ENCODE measurements around the gene DLX1.
"Not testable (repeated sequence)": the region's sequence is repeated elsewhere in the genome, so short reads cannot be mapped to it uniquely, and the experiment has no call there.

Gene DLX1

GRCh38 chr2:172106108-172106961 lies 21.0 kb downstream of the DLX1 start:
- Histone ChIP-seq H3K27ac (no peak overlapping the region), H3K4me3 (peak overlapping the region; percentile 4 to 36 (median 24))

DNA sequence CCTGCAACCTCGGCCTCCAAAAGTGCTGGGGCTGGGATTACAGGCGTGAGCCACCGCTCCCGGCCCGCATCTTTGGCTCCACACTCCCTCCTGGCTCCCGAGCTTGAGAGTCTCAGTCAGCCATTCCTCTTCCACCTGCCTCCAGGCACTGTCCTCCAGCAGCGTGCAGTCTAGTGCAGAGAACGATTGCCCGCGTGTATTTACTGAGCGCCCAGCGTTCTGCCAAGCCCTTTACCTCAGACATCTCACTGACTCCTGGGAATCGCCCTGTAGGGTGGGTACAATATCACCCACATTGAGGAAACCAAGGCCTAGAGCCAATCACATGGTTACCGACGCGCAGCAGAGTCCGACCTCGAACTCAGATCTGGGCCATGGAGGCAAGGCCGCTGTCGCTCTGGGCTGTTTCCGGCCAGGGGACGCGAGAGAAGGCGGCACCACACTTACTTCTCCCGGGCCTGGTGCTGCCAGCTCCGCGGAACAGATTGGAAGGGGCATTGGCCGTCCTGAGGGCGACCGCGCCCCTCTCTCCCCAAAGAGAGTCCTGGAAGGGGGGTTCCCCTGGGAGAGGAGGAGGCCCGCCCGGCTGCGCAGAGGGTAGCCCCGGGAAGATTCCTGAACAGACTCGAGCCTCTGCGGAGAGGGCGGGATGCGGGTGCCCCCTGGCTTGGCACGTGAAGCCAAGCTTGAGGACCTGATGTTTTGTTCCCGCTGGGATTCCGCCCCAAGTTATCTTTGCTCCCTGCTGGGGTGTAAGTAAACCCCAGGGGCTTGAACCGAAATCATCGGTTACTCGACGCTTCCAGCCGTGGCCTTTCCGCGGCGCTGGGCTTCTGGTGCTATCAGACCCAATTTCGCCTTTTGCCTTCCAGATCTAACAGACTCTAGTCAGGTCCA lies 22.6 kb downstream of the DLX1 start:
- Histone ChIP-seq H3K27ac (no peak overlapping the region), H3K4me3 (no peak overlapping the region)

GRCh38 chr2:172108587-172108930 lies 23.3 kb downstream of the DLX1 start:
- no peak overlapping the region for H3K27ac ChIP-seq

GRCh38 chr2:172109256-172109987 lies 24.1 kb downstream of the DLX1 start:
- Histone ChIP-seq H3K27ac (peak overlapping the region in 2 of 21 experiments; percentile 36 to 37), H3K4me3 (no peak overlapping the region)

More at GRCh38 chr2:172108587-172108930, 23.3 kb downstream of the DLX1 start:
- no peak overlapping the region for H3K4me3 ChIP-seq

GRCh38 chr2:172109988-172110811 lies 24.9 kb downstream of the DLX1 start:
- H3K27ac ChIP-seq = peak overlapping the region in 2 of 21 experiments; percentile 36 to 37
- no peak overlapping the region for H3K4me3 ChIP-seq

DNA sequence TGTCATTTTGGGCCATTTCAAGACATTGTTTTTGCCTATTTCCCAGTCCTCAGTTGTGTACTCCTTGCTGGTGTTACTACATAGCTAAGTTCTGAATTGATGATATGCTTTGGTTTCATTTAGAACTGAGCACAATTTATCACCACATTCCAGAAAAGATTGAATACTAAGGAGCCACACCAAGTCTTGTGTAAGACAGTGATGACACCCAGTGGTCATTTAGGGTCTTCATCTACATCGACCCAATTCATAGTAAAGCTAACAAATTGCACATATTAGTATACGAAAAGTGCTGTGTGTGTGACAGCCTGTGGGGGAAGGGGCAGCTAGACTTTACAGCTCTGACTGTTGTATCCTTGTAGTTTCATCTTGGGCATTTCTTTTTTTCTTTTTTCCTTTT lies 28.3 kb downstream of the DLX1 start:
- Histone ChIP-seq H3K4me3 (no peak overlapping the region), H3K27ac (no peak overlapping the region)

DNA sequence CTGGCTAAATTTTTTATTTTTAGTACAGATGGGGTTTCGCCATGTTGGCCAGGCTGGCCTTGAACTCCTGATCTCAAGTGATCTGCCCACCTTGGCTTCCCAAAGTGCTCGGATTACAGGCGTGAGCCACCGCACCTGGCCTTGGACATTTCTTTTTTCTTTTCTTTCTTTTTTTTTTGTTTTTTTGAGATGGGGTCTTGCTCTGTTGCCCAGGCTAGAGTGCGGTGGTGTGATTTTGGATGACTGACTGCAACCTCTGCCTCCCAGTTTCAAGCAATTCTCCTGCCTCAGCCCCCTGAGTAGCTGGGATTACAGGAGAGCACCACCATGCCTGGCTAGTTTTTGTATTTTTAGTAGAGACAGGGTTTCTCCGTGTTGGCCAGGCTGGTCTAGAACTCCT lies 28.9 kb downstream of the DLX1 start:
- H3K4me3 ChIP-seq, H3K27ac ChIP-seq: not testable (repeated sequence)

GRCh38 chr2:172114579-172114978 lies 29.3 kb downstream of the DLX1 start:
- Histone ChIP-seq H3K27ac (no peak overlapping the region), H3K4me3 (no peak overlapping the region)

GRCh38 chr2:172116107-172116506 lies 30.8 kb downstream of the DLX1 start:
- Histone ChIP-seq H3K27ac (no peak overlapping the region), H3K4me3 (no peak overlapping the region)

- Histone ChIP-seq H3K4me3 (no peak overlapping the region), H3K27ac (no peak overlapping the region)
These were observed 33.8 kb downstream of the DLX1 start for GRCh38 chr2:172119089-172119488.

DNA sequence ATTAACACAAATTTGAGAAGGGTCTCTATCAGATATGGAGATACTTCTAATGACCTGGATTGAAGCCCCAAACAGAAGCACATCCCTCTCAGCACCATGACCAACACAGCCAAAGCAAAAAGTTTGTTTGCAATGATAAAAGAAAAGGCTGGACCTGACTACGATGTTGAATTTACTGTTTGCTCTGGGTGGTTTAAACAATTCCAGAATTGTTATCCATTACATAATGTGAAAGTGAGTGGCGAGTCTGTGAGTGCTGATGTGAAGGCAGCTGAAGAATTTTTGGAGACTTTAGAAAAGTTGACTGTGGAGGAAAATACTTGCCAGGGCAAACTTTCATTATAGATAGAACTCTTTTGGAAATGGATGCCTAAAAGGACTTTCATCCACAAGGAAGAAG lies 34.8 kb downstream of the DLX1 start:
- H3K27ac ChIP-seq = no peak overlapping the region
- H3K4me3 ChIP-seq = no peak overlapping the region

GRCh38 chr2:172128484-172128883 lies 43.2 kb downstream of the DLX1 start:
- Histone ChIP-seq H3K27ac (no peak overlapping the region), H3K4me3 (no peak overlapping the region)

DNA sequence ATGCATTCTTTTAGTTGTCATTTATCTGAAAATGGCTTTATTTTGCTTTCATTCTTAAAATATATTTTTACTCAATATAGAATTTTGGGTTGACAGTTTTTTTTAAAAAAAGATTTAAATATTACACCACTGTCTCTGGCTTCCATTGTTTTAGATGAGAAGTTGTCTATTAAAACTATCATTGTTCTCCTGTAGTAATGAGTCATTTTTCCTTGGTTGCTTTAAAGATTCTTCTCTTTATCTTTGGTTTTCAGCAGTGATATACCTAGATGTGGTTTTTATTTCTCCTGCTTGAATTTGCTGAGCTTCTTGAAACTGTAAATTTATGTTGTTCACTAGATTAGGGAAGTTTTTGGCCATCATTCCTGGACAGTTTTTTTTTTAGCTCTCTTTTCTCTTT lies 44.1 kb downstream of the DLX1 start:
- H3K27ac ChIP-seq = no peak overlapping the region
- no peak overlapping the region for H3K4me3 ChIP-seq

- Histone ChIP-seq H3K4me3 (no peak overlapping the region), H3K27ac (no peak overlapping the region)
These were observed 46.6 kb downstream of the DLX1 start for GRCh38 chr2:172131713-172132555.

DNA sequence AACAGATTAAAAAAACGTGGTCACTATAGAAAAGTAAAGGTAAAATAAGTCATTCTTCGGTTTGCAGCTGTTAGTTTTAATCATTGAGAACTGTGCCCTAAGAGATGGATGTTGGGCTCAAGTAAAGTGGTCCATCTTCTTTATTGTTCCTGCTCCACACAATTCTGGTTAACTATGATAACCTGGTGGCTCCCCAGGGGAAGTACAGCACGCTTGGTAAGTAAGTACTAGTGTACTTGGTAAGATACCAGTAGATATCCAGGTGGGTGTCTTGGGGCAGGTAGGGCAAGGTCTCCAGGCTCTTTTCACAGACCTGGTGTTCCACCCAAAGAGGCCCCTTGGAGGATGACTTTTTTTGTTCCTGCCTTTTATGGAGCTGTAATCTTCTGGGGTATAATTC lies 49.0 kb downstream of the DLX1 start:
- no peak overlapping the region for H3K4me3 ChIP-seq
- no peak overlapping the region for H3K27ac ChIP-seq

DNA sequence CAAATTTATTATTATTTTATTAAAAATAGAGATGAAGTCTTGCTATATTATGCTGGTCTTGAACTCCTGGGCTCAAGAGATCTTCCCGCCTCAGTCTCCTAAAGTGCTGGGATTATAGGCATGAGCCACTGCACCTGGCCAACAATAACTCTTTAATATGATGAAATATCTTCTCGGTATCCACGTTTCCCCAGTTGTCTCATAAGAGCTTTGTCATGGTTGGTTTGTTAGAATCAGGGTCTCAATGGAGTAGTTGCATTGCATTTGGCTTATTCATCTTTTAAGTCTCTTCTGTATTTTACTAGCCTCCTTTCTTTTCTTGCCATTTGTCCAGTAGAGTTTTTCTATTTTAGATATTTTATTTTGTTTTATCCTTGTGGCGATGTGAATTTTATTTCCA lies 50.1 kb downstream of the DLX1 start:
- Histone ChIP-seq H3K27ac (no peak overlapping the region), H3K4me3 (no peak overlapping the region)

GRCh38 chr2:172137109-172137508 lies 51.8 kb downstream of the DLX1 start:
- Histone ChIP-seq H3K4me3 (no peak overlapping the region), H3K27ac (no peak overlapping the region)

- Histone ChIP-seq H3K27ac (no peak overlapping the region), H3K4me3 (no peak overlapping the region)
These were observed 52.6 kb downstream of the DLX1 start for GRCh38 chr2:172137943-172138342.

GRCh38 chr2:172138727-172139126 lies 53.4 kb downstream of the DLX1 start:
- not testable (repeated sequence) for H3K27ac ChIP-seq

More at GRCh38 chr2:172138727-172139126, 53.4 kb downstream of the DLX1 start:
- H3K4me3 ChIP-seq = not testable (repeated sequence)
